HL-60 (cell line): ENCODE data around the gene CHN2.

Experiments used
- CTCF ChIP-seq: IDR thresholded peaks from one replicate; pipeline ENCODE4 v1.5.1; 2011; ENCODE audit warnings: low read length, control low read depth, inconsistent platforms; ENCODE audit not compliant: insufficient read depth
- POLR2AphosphoS5 ChIP-seq: IDR thresholded peaks from 2 replicates; pipeline ENCODE4 v1.6.1; 2012; ENCODE audit warnings: low read depth
- REST ChIP-seq: IDR thresholded peaks from 2 replicates; pipeline ENCODE4 v1.6.1; 2012; ENCODE audit warnings: low read depth; ENCODE audit not compliant: insufficient replicate concordance
- SPI1 ChIP-seq: IDR thresholded peaks from 2 replicates; pipeline ENCODE4 v1.6.1; 2012; ENCODE audit warnings: low read depth, mild to moderate bottlenecking, borderline replicate concordance

GRCh38 chr7:29518616-29519015 is 324.0 kb downstream of the CHN2 start:
- TF ChIP-seq CTCF: no peak
- TF ChIP-seq REST: no peak
- no peak for TF ChIP-seq SPI1
- no peak for TF ChIP-seq POLR2AphosphoS5
